Thyroid gland (tissue), 4 donors: ENCODE data around the gene PRSS2.

Source experiments
- CTCF ChIP-seq, 6 experiments: fragments of 200-600 bp in 3 of 6; fragments of 450-650 bp in 3 of 6; sonication (generic) in 3 of 6; IDR thresholded peaks; one replicate each; pipeline ENCODE4 v1.5.1; 2016 to 2019; ENCODE audit warnings: antibody characterized with exemption in 6 of 6, mild to moderate bottlenecking in 2 of 6, inconsistent platforms in 1 of 6, moderate library complexity in 1 of 6
- POLR2A ChIP-seq, 2 donors: fragments of 450-650 bp; IDR thresholded peaks; one replicate each; pipeline ENCODE4 v1.6.1; 2017; ENCODE audit warnings: antibody characterized with exemption in 2 of 2, mild to moderate bottlenecking in 2 of 2, moderate library complexity in 1 of 2

DNA sequence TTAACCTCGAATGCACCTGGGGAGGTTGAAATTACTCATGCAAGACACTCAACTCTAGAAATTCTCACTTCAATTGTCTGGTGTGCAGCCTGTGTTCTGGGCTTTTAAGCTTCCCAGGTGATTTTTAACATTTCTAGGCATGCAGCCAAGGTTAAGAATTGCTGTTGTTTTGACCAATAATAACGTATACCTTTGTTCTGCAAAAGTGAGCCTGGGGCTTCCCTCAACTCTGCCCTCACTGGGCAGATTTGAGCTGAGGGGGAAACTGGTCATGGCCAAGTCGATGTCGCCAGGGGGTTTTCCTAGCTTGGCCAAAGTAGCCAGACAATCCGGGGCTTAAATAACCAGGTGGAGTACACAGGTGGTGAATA is 568 bp downstream of the PRSS2 start:
- no peak for TF ChIP-seq CTCF (IDR thresholded peaks at IDR 0.05)
- no peak for TF ChIP-seq POLR2A (IDR thresholded peaks at IDR 0.05)
